ENCODE measurements around the gene CCL5. TPM values are rescaled to one million over a fixed set of nuclear protein-coding genes. Genes with fewer than 3 reads are reported as not detected.

Gene CCL5
- total RNA-seq (1 to 10 TPM in 3 of 4 donors, not detected in 1; 1.8 to 3.3 (median 2.4) TPM), polyA plus RNA-seq (10 to 100 TPM in 1 of 3 donors, 1 to 10 TPM in 2; 2.3 to 15.5 (median 3.6) TPM)

DNA sequence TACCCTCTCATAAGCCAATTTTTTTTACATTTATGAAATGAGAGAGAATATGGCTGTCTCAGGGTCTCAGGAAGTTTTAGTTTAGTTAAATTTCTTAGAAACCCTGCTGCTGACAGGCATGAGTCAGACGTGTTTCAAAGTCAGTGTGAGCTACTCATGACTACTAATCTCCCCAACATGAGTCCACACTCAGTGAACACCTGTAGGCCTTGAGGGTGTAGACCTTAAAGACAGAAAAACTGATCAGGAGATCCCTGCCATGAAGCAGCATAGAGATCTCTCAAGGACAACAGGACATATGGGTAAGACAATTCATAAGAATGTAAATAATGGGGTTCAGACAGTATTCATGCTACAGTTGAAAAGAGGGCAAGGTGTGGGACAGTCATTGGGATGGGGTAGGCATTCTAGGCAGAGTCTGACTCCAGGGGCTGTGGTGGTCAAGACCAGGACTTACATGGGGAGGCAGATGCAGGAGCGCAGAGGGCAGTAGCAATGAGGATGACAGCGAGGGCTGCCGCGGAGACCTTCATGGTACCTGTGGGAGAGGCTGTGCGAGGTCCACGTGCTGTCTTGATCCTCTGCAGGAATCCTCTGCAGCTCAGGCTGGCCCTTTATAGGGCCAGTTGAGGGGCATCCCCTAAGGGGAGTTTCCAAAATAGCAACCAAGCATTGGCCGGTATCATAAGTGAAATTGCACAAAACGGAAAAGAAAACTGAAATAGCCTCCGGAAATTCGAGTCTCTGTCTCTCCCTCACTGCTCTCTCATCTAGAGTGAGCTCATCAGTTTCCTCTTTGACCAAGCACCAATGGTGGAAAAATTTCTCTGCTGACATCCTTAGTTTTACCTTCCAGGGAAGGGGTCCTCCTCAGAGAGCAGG lies at the start of gene CCL5:
Gene CCL5 (minus strand): TSS at position 588 of the 882 bp plus-strand sequence.
- Histone ChIP-seq H3K27ac (no peak within 1 kb of the TSS), H3K27me3 (no peaks in the 10 kb centered on the region), H3K9me3 (no peaks in the 10 kb centered on the region), H3K4me3 (no peak within 1 kb of the TSS), H3K4me1 (no peaks in the 10 kb centered on the region), H3K36me3 (no peaks in the 10 kb centered on the region)
- intact Hi-C loops (cut with DNase I): no loop called here
- DNase-seq: no peak
- TF ChIP-seq, protein P1, sequence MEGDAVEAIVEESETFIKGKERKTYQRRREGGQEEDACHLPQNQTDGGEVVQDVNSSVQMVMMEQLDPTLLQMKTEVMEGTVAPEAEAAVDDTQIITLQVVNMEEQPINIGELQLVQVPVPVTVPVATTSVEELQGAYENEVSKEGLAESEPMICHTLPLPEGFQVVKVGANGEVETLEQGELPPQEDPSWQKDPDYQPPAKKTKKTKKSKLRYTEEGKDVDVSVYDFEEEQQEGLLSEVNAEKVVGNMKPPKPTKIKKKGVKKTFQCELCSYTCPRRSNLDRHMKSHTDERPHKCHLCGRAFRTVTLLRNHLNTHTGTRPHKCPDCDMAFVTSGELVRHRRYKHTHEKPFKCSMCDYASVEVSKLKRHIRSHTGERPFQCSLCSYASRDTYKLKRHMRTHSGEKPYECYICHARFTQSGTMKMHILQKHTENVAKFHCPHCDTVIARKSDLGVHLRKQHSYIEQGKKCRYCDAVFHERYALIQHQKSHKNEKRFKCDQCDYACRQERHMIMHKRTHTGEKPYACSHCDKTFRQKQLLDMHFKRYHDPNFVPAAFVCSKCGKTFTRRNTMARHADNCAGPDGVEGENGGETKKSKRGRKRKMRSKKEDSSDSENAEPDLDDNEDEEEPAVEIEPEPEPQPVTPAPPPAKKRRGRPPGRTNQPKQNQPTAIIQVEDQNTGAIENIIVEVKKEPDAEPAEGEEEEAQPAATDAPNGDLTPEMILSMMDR (IDR thresholded peaks at IDR 0.05): no peak
- TF ChIP-seq POLR2AphosphoS5 (IDR thresholded peaks at IDR 0.05): no peak
- TF ChIP-seq EP300 (IDR thresholded peaks at IDR 0.05): no peak
- no peak for TF ChIP-seq POLR2A (IDR thresholded peaks at IDR 0.05)
- WGBS, 2 donors: 65 to 67% methylated on average over 11 of the region's 11 CpGs

GRCh38 chr17:35927714-35928113 lies 47.6 kb upstream of the CCL5 start:
- no peaks in the 10 kb centered on the region for H3K9me3 ChIP-seq
- TF ChIP-seq EP300 (IDR thresholded peaks at IDR 0.05) (no peak), POLR2A (IDR thresholded peaks at IDR 0.05) (no peak), POLR2AphosphoS5 (IDR thresholded peaks at IDR 0.05) (no peak)
- TF ChIP-seq, protein P1 (IDR thresholded peaks at IDR 0.05): no peak
- peaks cover 3 to 27% (median 7%) of the 10 kb centered on the region in 3 donors for H3K27me3 ChIP-seq
- intact Hi-C loops (cut with DNase I): no loop called here
- no peak for DNase-seq
- H3K36me3 ChIP-seq: no peaks in the 10 kb centered on the region
- H3K27ac ChIP-seq: no peak overlapping the region
- no peak overlapping the region for H3K4me3 ChIP-seq
- H3K4me1 ChIP-seq: peaks cover 0 to 13% (median 11%) of the 10 kb centered on the region in 4 donors

- H3K27me3 ChIP-seq: peaks cover 0 to 7% (median 0%) of the 10 kb centered on the region in 3 donors
- H3K4me3 ChIP-seq: no peak overlapping the region
- no peaks in the 10 kb centered on the region for H3K36me3 ChIP-seq
- no peaks in the 10 kb centered on the region for H3K9me3 ChIP-seq
- no peaks in the 10 kb centered on the region for H3K4me1 ChIP-seq
- DNase-seq: no peak
- TF ChIP-seq POLR2AphosphoS5 (IDR thresholded peaks at IDR 0.05) (no peak), EP300 (IDR thresholded peaks at IDR 0.05) (no peak), POLR2A (IDR thresholded peaks at IDR 0.05) (no peak)
- TF ChIP-seq, protein P1 (IDR thresholded peaks at IDR 0.05): no peak
- no peak overlapping the region for H3K27ac ChIP-seq
- WGBS, 2 donors: 97 to 99% methylated on average over 6 of the region's 6 CpGs
- intact Hi-C loops (cut with DNase I): no loop called here
These were observed 43.5 kb upstream of the CCL5 start for GRCh38 chr17:35923609-35924114.

DNA sequence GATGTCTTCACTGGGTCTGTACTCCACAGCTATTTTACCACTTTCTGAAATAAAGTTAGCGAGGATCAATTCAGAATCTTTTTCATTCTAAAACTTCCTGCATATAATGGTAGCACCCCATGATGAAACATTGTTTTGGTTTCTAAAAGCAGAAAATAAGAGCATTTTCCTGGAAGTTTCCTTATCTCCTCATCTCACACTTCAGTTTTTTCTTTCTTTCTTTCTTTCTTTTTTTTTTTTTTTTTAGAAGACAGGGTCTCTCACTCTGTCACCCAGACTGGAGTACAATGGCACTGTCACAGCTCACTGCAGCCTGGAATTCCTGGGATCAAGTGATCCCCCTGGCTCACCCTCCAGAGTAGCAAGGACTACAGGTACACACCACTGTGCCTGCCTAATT lies 40.1 kb upstream of the CCL5 start:
- H3K4me1 ChIP-seq: no peaks in the 10 kb centered on the region
- H3K4me3 ChIP-seq: no peak overlapping the region
- H3K27ac ChIP-seq: no peak overlapping the region
- intact Hi-C loops (cut with DNase I): no loop called here
- H3K9me3 ChIP-seq: no peaks in the 10 kb centered on the region
- H3K36me3 ChIP-seq: no peaks in the 10 kb centered on the region
- H3K27me3 ChIP-seq: no peaks in the 10 kb centered on the region
- 96 to 98% methylated on average over 1 of the region's 1 CpG for WGBS, 2 donors
- TF ChIP-seq POLR2AphosphoS5 (IDR thresholded peaks at IDR 0.05) (no peak), EP300 (IDR thresholded peaks at IDR 0.05) (no peak)
- TF ChIP-seq, protein P1 (IDR thresholded peaks at IDR 0.05): no peak
- DNase-seq: no peak

Measured in sigmoid colon (tissue), 7 donors.